COR-L47 (cell line): Measurements from ENCODE around the gene KCNH2.
"Not testable (repeated sequence)": the region's sequence is repeated elsewhere in the genome, so short reads cannot be mapped to it uniquely, and the experiment has no call there.

Experiments used
- DNase-seq: peaks from one replicate; lab custom pipeline; 2025; lab: John Stamatoyannopoulos, UW

The KCNH2 gene

GRCh38 chr7:150927956-150928344 lies 50.2 kb downstream of the KCNH2 start:
- no peak for DNase-seq

- no peak for DNase-seq
Observed at GRCh38 chr7:150927157-150927955, 50.8 kb downstream of the KCNH2 start.

GRCh38 chr7:150926066-150926465 lies 52.1 kb downstream of the KCNH2 start:
- DNase-seq = no peak

GRCh38 chr7:150924369-150924781 lies 53.7 kb downstream of the KCNH2 start:
- DNase-seq = no peak

GRCh38 chr7:150923802-150924201 lies 54.3 kb downstream of the KCNH2 start:
- no peak for DNase-seq

GRCh38 chr7:150923196-150923595 lies 54.9 kb downstream of the KCNH2 start:
- DNase-seq = no peak

GRCh38 chr7:150919160-150919559 lies 59.0 kb downstream of the KCNH2 start:
- DNase-seq = no peak

GRCh38 chr7:150918378-150918777 lies 59.7 kb downstream of the KCNH2 start:
- no peak for DNase-seq

- DNase-seq = no peak
Observed at GRCh38 chr7:150917969-150918368, 60.2 kb downstream of the KCNH2 start.

- no peak for DNase-seq
Observed at GRCh38 chr7:150916670-150917069, 61.5 kb downstream of the KCNH2 start.

- no peak for DNase-seq
Observed at GRCh38 chr7:150914966-150915365, 63.2 kb downstream of the KCNH2 start.

GRCh38 chr7:150914196-150914595 lies 63.9 kb downstream of the KCNH2 start:
- DNase-seq = no peak

GRCh38 chr7:150912427-150912826 lies 65.7 kb downstream of the KCNH2 start:
- DNase-seq = no peak

- no peak for DNase-seq
Observed at GRCh38 chr7:150911590-150912267, 66.4 kb downstream of the KCNH2 start.

GRCh38 chr7:150910996-150911422 lies 67.1 kb downstream of the KCNH2 start:
- DNase-seq = no peak

GRCh38 chr7:150910305-150910995 lies 67.7 kb downstream of the KCNH2 start:
- not testable (repeated sequence) for DNase-seq

- no peak for DNase-seq
Observed at GRCh38 chr7:150909200-150909995, 68.7 kb downstream of the KCNH2 start.

- no peak for DNase-seq
Observed at GRCh38 chr7:150908173-150908572, 69.9 kb downstream of the KCNH2 start.

GRCh38 chr7:150904011-150904909 lies 73.9 kb downstream of the KCNH2 start:
- no peak for DNase-seq

GRCh38 chr7:150903606-150904005 lies 74.5 kb downstream of the KCNH2 start:
- peak; percentile 88 for DNase-seq
